ENCODE data around the gene DBX2.
"Not testable (repeated sequence)": the region's sequence is repeated elsewhere in the genome, so short reads cannot be mapped to it uniquely, and the experiment has no call there.

DBX2 gene

GRCh38 chr12:45050751-45051571 is at the start of gene DBX2:
Gene DBX2 (minus strand): TSS chr12:45051099. CDS start chr12:45050927, 172 bp downstream.
- POLR2A ChIA-PET = no interaction called here
- CTCF ChIA-PET = no interaction called here
- no peak for DNase-seq (ENCODE audit: low read depth, low spot score)
- H3K4me3 ChIP-seq (ENCODE audit: low read depth, low read length) = peak within 1 kb of the TSS; percentile 36
- no peak for TF ChIP-seq CTCF (IDR thresholded peaks at IDR 0.05; ENCODE audit: insufficient read depth, low read length, missing control alignments)

GRCh38 chr12:45098766-45099165 is 47.9 kb upstream of the DBX2 start:
- DNase-seq (ENCODE audit: low read depth, low spot score) = no peak
- H3K4me3 ChIP-seq (ENCODE audit: low read depth, low read length) = no peak overlapping the region
- ChIA-PET CTCF (no interaction called here), POLR2A (no interaction called here)
- no peak for TF ChIP-seq CTCF (IDR thresholded peaks at IDR 0.05; ENCODE audit: insufficient read depth, low read length, missing control alignments)

- CTCF ChIA-PET; H3K4me3 ChIP-seq (ENCODE audit: low read depth, low read length); POLR2A ChIA-PET; DNase-seq (ENCODE audit: low read depth, low spot score): not testable (repeated sequence)
These were observed 44.5 kb upstream of the DBX2 start for GRCh38 chr12:45095417-45095816.

GRCh38 chr12:45093051-45093450 is 42.2 kb upstream of the DBX2 start:
- no peak for TF ChIP-seq CTCF (IDR thresholded peaks at IDR 0.05; ENCODE audit: insufficient read depth, low read length, missing control alignments)
- DNase-seq (ENCODE audit: low read depth, low spot score) = no peak
- H3K4me3 ChIP-seq (ENCODE audit: low read depth, low read length) = no peak overlapping the region
- ChIA-PET POLR2A (no interaction called here), CTCF (no interaction called here)

GRCh38 chr12:45089411-45090075 is 38.6 kb upstream of the DBX2 start:
- ChIA-PET CTCF (no interaction called here), POLR2A (no interaction called here)
- no peak for DNase-seq (ENCODE audit: low read depth, low spot score)
- H3K4me3 ChIP-seq (ENCODE audit: low read depth, low read length) = no peak overlapping the region
- TF ChIP-seq CTCF (IDR thresholded peaks at IDR 0.05; ENCODE audit: insufficient read depth, low read length, missing control alignments) = no peak

- CTCF ChIA-PET = no interaction called here
These were observed 37.7 kb upstream of the DBX2 start for GRCh38 chr12:45088608-45089007.

GRCh38 chr12:45084248-45084647 is 33.3 kb upstream of the DBX2 start:
- H3K4me3 ChIP-seq (ENCODE audit: low read depth, low read length); CTCF ChIA-PET; POLR2A ChIA-PET; DNase-seq (ENCODE audit: low read depth, low spot score): not testable (repeated sequence)

More at GRCh38 chr12:45088608-45089007, 37.7 kb upstream of the DBX2 start:
- TF ChIP-seq CTCF (IDR thresholded peaks at IDR 0.05; ENCODE audit: insufficient read depth, low read length, missing control alignments) = no peak
- H3K4me3 ChIP-seq (ENCODE audit: low read depth, low read length) = no peak overlapping the region
- DNase-seq (ENCODE audit: low read depth, low spot score) = no peak
- POLR2A ChIA-PET = no interaction called here
